Esophagus muscularis mucosa (tissue), 4 donors: Measurements from ENCODE around the gene ZNF394.

Source experiments
- EP300 ChIP-seq: sonication (generic); formaldehyde crosslinking; IDR thresholded peaks from one replicate; pipeline ENCODE4 v1.6.1; 2017; ENCODE audit warnings: antibody characterized with exemption
- POLR2A ChIP-seq: fragments of 450-650 bp; IDR thresholded peaks from one replicate; pipeline ENCODE4 v1.6.1; 2017; ENCODE audit warnings: antibody characterized with exemption, moderate library complexity, mild to moderate bottlenecking, low read depth
- POLR2AphosphoS5 ChIP-seq, 2 donors: sonication (generic); formaldehyde crosslinking; IDR thresholded peaks; one replicate each; pipeline ENCODE4 v1.6.1; 2017; ENCODE audit warnings: antibody characterized with exemption in 2 of 2
- TF ChIP-seq, protein P1 (sequence below), 3 experiments: fragments of 200-600 bp in 2 of 3; fragments of 450-650 bp in 1 of 3; sonication (generic) in 2 of 3; IDR thresholded peaks; one replicate each; pipeline ENCODE4 v1.5.1; 2017 to 2019; ENCODE audit warnings: antibody characterized with exemption in 3 of 3, mild to moderate bottlenecking in 2 of 3, moderate library complexity in 1 of 3

DNA sequence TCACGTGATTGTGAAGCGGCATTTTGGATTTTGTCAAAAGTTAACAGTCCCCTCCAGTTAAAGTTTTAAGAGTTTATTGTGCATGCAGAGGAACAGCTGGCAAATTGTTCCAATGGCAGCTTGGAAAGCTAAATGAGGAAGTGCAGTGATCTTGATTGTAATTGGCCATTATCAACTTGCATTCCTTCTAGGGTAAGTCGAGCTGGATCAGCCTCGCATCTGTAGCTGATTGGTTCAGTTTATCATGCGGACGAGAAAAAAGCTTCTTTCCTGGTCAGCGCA is 26.8 kb downstream of the ZNF394 start:
- TF ChIP-seq POLR2A (no peak), POLR2AphosphoS5 (IDR thresholded peaks at IDR 0.05) (no peak), EP300 (no peak)
- TF ChIP-seq, protein P1, sequence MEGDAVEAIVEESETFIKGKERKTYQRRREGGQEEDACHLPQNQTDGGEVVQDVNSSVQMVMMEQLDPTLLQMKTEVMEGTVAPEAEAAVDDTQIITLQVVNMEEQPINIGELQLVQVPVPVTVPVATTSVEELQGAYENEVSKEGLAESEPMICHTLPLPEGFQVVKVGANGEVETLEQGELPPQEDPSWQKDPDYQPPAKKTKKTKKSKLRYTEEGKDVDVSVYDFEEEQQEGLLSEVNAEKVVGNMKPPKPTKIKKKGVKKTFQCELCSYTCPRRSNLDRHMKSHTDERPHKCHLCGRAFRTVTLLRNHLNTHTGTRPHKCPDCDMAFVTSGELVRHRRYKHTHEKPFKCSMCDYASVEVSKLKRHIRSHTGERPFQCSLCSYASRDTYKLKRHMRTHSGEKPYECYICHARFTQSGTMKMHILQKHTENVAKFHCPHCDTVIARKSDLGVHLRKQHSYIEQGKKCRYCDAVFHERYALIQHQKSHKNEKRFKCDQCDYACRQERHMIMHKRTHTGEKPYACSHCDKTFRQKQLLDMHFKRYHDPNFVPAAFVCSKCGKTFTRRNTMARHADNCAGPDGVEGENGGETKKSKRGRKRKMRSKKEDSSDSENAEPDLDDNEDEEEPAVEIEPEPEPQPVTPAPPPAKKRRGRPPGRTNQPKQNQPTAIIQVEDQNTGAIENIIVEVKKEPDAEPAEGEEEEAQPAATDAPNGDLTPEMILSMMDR (IDR thresholded peaks at IDR 0.05): no peak
